Kidney (tissue), 14 donors: ENCODE data around the gene TMEM59. TPM values are rescaled to one million over a fixed set of nuclear protein-coding genes. Genes with fewer than 3 reads are reported as not detected.
A peak's percentile ranks its signal among the peaks of the same experiment; 100 is the strongest.

Experiments
- DNase-seq, 5 donors: peaks; one replicate each; pipeline ENCODE4 v3.0.0-alpha.2; 2013 to 2020
- FAIRE-seq: peaks from 2 replicates; lab custom pipeline; 2012; peaks lifted over from hg19 to GRCh38; lab: Jason Lieb, UNC
- H3K27ac ChIP-seq, 2 donors: one replicate each; pipeline ENCODE4 v1.7.0; 2013; ENCODE audit warnings: low read depth in 2 of 2, low read length in 2 of 2, inconsistent platforms in 1 of 2
- H3K27me3 ChIP-seq: one replicate; pipeline ENCODE4 v1.7.1; 2013; ENCODE audit warnings: low read length, inconsistent platforms; ENCODE audit not compliant: control insufficient read depth, insufficient read depth
- H3K36me3 ChIP-seq, 3 donors: one replicate each; pipeline versions ENCODE4 v1.7.0 to v1.7.1; 2013; ENCODE audit warnings: low read length in 3 of 3, control low read depth in 1 of 3, inconsistent platforms in 1 of 3; ENCODE audit not compliant: insufficient read depth in 3 of 3, control insufficient read depth in 2 of 3
- H3K4me1 ChIP-seq, 3 donors: one replicate each; pipeline versions ENCODE4 v1.7.0 to v1.7.1; 2013; ENCODE audit warnings: low read length in 3 of 3, inconsistent platforms in 1 of 3, low read depth in 1 of 3; ENCODE audit not compliant: control insufficient read depth in 2 of 3, insufficient read depth in 2 of 3
- H3K4me3 ChIP-seq, 3 donors: one replicate each; pipeline versions ENCODE4 v1.7.0 to v1.8.1; 2013; ENCODE audit warnings: low read length in 3 of 3, control low read depth in 1 of 3, inconsistent platforms in 1 of 3
- H3K9ac ChIP-seq, 3 donors: one replicate each; pipeline versions ENCODE4 v1.7.0 to v1.7.1; 2013; ENCODE audit warnings: low read length in 3 of 3, control low read depth in 1 of 3, inconsistent platforms in 1 of 3
- H3K9me3 ChIP-seq, 3 donors: one replicate each; pipeline versions ENCODE4 v1.7.0 to v1.7.1; 2013; ENCODE audit warnings: low read length in 3 of 3, control low read depth in 1 of 3, inconsistent platforms in 1 of 3; ENCODE audit not compliant: control insufficient read depth in 2 of 3, insufficient read depth in 1 of 3
- intact Hi-C: fragments of 100-400 bp; cut with DNase I; formaldehyde crosslinking; loops from one replicate; pipeline ENCODE4 v1.11.1; 2022
- polyA plus RNA-seq: library from polyadenylated mRNA; stranded (reverse); fragments of 350-450 nt; fragmentation: Illumina TruSeq; extraction: RNeasy Lipid Tissue Mini Kit (QIAGEN cat#74804); gene quantifications from one replicate; pipeline ENCODE4 v1.2.3, GENCODE V29; 2014; ENCODE audit warnings: low read depth, low replicate concordance; ENCODE audit not compliant: insufficient read depth
- total RNA-seq: library from RNA; stranded (reverse); fragmentation: NEBNext Ultra II Directional; extraction: Animal tissue kit (Norgen Biotek cat#: 25700); gene quantifications from one replicate; pipeline ENCODE4 v1.2.1, GENCODE V29; 2021
- TF ChIP-seq, protein P1 (sequence below): IDR thresholded peaks from 3 replicates; pipeline ENCODE4 v1.5.1; 2012; ENCODE audit warnings: mild to moderate bottlenecking, moderate library complexity, borderline replicate concordance; ENCODE audit not compliant: insufficient read depth; ENCODE audit errors: extremely low read depth
- donor health status: control.
- donor health status: control.
- donor health status: control.
- donor health status: control.
- donor health status: control.
- donor health status: DM: yes; HTN: yes; CAD: no.
- donor health status: Normal renal cell carcinoma (clear cell type).

Gene TMEM59
- total and polyA plus RNA-seq, 2 donors from 2014 or later = 475 to 521 TPM

DNA sequence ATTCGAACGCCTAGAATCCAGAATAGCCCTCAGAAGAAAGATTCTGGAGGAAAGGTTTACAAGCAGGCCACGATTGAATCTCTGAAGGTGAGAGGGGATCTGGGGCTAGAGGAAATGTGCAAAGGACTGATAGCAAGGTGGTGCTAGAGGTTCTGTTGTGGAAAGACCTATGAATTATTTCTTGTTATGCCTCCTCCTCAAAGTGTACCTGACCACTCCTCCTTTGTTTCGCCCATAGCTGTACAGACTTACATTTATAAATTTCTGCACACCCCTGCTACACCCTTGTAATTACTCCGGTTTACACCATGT is 1.4 kb upstream of the TMEM59 start:
- intact Hi-C loops = no loop called here

DNA sequence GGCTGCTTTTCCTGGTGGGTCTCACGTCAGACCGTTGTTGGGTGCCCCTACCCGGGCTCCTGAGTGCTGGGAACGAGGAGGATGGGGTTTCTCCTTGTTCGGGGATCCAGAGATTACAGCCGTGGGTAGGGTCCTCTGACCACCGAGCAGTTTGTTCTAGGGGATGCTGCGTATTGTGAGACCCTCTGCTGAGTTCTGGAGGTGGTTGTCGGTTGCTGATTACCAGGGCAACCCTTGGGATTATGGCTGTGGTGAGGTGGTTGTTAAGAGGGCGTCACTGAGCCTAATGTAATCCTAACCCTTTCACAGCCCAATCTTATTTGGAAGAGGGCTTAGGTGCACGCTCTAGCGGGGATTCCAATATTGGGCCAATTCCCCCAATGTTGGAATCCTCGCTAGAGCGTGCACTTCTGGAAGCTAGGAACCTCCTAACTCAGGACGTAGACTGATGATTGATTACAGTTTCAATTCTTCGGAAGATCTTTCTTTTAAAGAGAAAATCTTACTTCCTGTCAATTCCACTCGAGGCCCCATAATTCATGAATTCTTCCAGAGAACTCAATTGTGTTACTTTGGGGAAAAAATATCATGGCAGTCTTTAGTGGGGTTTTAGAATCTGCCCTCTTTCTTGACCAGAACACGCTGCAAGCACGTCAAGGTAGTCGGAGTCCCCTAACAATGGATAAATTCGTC is 887 bp upstream of the TMEM59 start:
- peak overlapping the region; percentile 64 to 95 (median 70) for H3K9ac ChIP-seq
- H3K4me3 ChIP-seq = peak overlapping the region; percentile 71 to 97 (median 95)
- H3K9me3 ChIP-seq = no peaks in the 10 kb centered on the region
- H3K27me3 ChIP-seq = no peaks in the 10 kb centered on the region
- intact Hi-C loops = no loop called here
- TF ChIP-seq, protein P1, sequence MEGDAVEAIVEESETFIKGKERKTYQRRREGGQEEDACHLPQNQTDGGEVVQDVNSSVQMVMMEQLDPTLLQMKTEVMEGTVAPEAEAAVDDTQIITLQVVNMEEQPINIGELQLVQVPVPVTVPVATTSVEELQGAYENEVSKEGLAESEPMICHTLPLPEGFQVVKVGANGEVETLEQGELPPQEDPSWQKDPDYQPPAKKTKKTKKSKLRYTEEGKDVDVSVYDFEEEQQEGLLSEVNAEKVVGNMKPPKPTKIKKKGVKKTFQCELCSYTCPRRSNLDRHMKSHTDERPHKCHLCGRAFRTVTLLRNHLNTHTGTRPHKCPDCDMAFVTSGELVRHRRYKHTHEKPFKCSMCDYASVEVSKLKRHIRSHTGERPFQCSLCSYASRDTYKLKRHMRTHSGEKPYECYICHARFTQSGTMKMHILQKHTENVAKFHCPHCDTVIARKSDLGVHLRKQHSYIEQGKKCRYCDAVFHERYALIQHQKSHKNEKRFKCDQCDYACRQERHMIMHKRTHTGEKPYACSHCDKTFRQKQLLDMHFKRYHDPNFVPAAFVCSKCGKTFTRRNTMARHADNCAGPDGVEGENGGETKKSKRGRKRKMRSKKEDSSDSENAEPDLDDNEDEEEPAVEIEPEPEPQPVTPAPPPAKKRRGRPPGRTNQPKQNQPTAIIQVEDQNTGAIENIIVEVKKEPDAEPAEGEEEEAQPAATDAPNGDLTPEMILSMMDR = no peak
- FAIRE-seq (no peak), DNase-seq (peak in 1 of 5 donors; percentile 14)
- peak overlapping the region; percentile 89 to 90 for H3K27ac ChIP-seq
- H3K36me3 ChIP-seq = no peaks in the 10 kb centered on the region
- H3K4me1 ChIP-seq = peaks cover 7 to 12% (median 9%) of the 10 kb centered on the region in 3 donors

More for the DNA sequence above, 1.4 kb upstream of the TMEM59 start:
- Histone ChIP-seq H3K9ac (peak overlapping the region in 2 of 3 donors; percentile 2 to 70), H3K4me3 (peak overlapping the region; percentile 71 to 97 (median 95)), H3K36me3 (no peaks in the 10 kb centered on the region), H3K27me3 (no peaks in the 10 kb centered on the region), H3K4me1 (peaks cover 3 to 10% (median 8%) of the 10 kb centered on the region in 3 donors), H3K9me3 (no peaks in the 10 kb centered on the region), H3K27ac (no peak overlapping the region)
- TF ChIP-seq, protein P1 = no peak
- no peak for FAIRE-seq
- DNase-seq = peak in 1 of 5 donors; percentile 23

DNA sequence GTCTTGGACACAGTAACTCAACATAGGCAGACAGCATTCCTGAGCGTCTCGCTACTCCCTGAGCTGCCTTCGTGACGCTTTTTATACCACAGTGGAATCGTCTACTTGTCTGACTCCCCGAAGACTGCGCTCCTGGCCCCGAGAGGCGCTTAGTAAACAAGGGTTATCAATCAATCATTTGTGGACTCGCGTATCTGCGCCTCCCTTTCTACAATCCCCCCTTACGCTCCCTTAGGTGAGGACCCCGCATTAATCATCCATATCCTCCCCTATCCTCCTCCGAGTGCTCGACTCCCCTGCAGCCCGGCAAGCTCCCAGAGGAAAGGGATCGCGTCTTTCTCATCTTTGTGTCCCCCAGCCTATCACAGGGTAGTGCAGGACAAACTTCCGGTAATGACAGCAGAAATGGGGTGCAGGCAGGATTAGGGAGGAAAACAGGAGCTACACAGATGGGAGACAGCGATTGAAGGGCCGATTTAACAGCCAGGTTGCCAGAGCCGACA is 522 bp downstream of the TMEM59 start:
- H3K4me1 ChIP-seq = peaks cover 10 to 17% (median 14%) of the 10 kb centered on the region in 3 donors
- H3K9me3 ChIP-seq = no peaks in the 10 kb centered on the region
- H3K27me3 ChIP-seq = no peaks in the 10 kb centered on the region
- peak overlapping the region; percentile 89 to 90 for H3K27ac ChIP-seq
- FAIRE-seq (no peak), DNase-seq (peak in 4 of 5 donors; percentile 69 to 88 (median 80))
- no peaks in the 10 kb centered on the region for H3K36me3 ChIP-seq
- H3K4me3 ChIP-seq = peak overlapping the region; percentile 90 to 98 (median 97)
- intact Hi-C loops = no loop called here
- peak overlapping the region; percentile 88 to 98 (median 95) for H3K9ac ChIP-seq
- TF ChIP-seq, protein P1 = no peak
